Keratinocyte (primary cell): ENCODE measurements around the gene GALNT6.

Source experiments
- EZH2 ChIP-seq: IDR thresholded peaks from one replicate; pipeline ENCODE4 v1.6.1; 2012; ENCODE audit warnings: inconsistent platforms, mild to moderate bottlenecking, low read length, moderate library complexity
- TF ChIP-seq, protein P1 (sequence below), 3 experiments: IDR thresholded peaks in 1 of 3; conservative IDR thresholded peaks in 1 of 3; optimal IDR thresholded peaks in 1 of 3; 2 replicates in 2 of 3; 3 replicates in 1 of 3; pipeline versions ENCODE3 to v1.5.1; 2011; ENCODE audit warnings: low read length in 3 of 3, mild to moderate bottlenecking in 3 of 3, moderate library complexity in 2 of 3, control low read depth in 1 of 3, inconsistent platforms in 1 of 3; ENCODE audit not compliant: insufficient read depth in 2 of 3; ENCODE audit errors: extremely low read depth in 1 of 3

DNA sequence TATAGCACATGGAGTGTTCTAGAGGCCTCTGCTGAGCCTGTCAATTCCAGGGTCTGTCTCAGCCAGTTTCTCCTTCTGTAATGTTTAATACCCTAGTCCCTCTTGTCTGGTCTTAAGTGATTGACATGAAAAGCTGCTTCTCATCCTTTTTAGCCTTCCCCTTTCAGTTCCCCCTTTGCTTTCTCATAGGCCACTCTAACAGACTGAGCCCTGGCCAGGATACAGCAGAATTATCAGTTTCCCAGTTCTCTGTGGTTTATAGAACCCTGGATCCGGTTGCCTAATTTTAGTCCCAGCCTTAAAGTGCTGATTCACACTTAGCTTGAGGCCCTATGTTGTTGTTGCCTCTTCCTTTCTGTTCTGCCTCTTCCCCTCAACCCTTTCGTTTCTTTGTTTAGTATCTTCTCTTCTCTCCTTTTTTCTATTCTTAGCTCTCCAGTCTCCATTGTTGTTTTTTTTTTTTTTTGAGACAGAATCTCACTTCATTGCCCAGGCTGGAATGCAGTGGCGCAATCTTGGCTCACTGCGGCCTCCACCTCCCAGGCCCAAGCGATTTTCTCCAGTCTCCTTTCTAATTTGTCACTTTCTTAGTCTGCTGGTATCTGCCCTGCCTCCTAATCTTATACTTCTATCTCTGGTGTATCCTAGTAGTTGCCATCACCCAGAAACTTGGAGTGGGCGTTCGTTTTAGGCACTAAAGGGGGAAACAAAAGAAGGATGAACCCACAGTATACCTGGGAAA is 64.3 kb downstream of the GALNT6 start:
- TF ChIP-seq, protein P1, sequence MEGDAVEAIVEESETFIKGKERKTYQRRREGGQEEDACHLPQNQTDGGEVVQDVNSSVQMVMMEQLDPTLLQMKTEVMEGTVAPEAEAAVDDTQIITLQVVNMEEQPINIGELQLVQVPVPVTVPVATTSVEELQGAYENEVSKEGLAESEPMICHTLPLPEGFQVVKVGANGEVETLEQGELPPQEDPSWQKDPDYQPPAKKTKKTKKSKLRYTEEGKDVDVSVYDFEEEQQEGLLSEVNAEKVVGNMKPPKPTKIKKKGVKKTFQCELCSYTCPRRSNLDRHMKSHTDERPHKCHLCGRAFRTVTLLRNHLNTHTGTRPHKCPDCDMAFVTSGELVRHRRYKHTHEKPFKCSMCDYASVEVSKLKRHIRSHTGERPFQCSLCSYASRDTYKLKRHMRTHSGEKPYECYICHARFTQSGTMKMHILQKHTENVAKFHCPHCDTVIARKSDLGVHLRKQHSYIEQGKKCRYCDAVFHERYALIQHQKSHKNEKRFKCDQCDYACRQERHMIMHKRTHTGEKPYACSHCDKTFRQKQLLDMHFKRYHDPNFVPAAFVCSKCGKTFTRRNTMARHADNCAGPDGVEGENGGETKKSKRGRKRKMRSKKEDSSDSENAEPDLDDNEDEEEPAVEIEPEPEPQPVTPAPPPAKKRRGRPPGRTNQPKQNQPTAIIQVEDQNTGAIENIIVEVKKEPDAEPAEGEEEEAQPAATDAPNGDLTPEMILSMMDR (optimal IDR thresholded peaks at IDR 0.05 in 1 of 3, IDR thresholded peaks at IDR 0.05 in 1 of 3, conservative IDR thresholded peaks at IDR 0.05 in 1 of 3; ENCODE audit: extremely low read depth in 1 of 3, insufficient read depth in 2 of 3, low read length in 3 of 3) = no peak
- TF ChIP-seq EZH2 = no peak
